Placental pericyte (primary cell): ENCODE measurements around the gene TMED4. TPM values are rescaled to one million over a fixed set of nuclear protein-coding genes. Genes with fewer than 3 reads are reported as not detected.

Experiments
- total RNA-seq: library from RNA; depleted of rRNA; stranded (reverse); fragments of >200 nt; gene quantifications from 2 replicates; pipeline ENCODE4 v1.2.3, GENCODE V29; 2012

TMED4 gene
- total RNA-seq, result 113 and 186 TPM in 2 replicates

DNA sequence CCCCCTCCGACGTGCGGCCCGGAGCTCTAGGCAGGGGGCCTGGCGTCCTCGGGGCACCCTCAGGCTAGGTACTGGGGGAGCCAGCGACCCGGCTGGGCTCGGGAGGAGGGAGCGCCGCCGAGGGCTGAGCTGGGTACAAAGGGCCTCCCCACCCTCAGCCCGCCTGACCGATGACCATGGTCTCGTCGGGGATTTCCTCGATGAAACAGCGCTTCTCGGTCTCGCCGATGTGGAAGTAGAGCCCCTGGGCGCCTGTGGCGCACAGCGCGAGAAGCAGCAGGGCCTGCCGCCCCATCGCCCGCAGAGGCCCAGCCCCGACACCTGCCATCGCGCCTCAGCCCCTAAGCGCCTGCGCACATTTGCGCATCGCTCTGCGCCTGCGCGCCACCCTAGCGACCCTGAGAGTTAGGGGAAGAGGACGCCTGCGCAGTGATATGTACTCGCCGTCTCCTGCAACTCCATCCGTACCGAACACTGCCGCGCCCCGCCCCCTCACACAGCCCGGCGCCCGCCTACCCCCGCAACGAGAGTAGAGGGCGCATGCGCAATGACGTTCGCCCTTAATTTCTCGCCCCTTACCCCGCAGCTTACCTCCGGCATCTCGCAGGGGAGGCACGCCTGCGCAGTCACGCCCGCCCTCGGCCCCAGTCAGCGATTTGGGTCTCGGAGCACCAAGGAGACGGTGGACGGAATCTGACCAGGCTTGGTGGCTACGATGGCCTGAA lies at the start of gene TMED4:
Gene TMED4, minus strand, starts transcription at position 353 of the 725 bp plus-strand sequence. Its CDS starts 25 bp downstream, at position 328.

DNA sequence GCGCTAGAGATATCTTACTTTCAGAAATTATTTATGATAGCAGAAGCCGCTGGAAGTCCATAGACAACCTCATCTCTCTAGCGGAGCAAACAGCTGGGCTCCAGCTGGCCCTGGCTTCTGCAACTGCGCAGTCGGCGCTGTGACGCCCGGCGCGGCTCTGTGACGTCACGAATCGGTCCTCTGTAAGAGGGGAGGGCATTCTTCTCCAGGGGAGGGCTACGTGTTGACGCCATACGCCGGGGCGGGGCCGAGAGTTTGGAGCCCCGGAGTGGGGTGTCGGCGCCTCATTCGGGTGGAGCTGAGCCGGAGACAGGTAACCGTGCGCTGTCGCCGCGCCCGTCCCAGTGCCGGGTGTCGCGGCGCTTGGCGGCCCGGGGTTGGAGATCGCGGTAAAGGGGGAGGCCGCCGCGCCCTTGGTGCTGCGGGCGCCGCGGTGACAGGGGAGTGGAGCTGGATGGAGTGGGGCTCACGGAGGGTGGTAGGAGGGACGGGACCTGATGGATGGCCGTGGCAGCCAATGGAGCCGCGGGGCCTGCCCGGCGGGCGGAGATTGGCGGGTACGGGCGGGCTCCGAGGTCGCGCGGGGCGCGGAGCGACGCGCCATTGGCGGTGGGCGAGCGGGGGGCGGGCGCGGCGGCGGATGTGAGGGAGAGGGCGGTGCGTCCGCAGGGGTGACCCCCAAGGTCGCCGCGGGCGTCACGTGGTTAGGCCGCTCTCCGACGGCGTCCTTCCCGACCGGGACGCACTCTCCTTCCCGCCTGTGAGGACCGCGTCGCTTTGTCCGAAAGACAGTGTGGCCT lies 24.5 kb upstream of the TMED4 start, which contains the start of gene OGDH:
Gene OGDH, plus strand, starts transcription at position 287 of the 800 bp plus-strand sequence. CDS start 17,717 bp downstream, outside the sequence.

DNA sequence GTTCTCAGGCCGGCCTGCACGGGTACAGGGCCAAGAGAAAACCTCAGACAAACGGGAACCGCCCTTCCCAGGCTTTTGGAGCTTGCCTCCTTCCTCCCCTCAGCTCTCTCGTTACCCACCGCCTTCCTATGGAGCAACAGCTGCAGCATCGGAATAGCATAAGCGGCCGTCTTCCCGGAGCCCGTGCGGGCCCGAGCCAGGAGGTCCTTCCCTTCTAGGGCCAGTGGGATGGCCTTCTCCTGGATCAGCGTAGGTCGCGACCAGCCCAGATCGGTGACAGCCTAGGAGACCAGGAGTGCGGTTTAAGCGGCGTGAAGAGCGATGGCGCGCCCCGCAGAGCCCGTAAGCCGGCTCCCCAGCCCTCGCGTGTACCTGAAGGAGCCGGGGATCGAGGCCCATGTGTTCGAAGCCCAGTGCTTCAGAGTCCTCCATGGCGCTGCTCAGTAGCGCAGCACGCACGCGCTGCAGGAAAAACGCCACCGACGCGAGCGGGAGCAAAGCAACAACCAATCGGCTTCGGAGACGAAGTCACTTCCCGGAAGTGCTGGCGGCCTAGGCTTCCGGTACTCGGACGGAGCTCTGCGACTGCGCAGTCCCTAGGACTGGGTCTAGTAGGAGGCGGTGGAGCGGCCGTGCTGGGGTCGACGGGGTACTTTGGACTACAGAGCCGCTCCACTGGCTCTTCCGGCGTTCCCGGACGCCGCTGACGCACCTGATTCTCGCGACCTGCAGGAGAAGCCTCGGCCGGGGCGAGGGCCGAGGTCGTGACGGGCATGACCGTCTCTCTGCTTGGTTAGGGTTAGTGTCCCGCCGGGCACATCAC lies 8.4 kb downstream of the TMED4 start, which contains the start of gene DDX56:
Gene DDX56, minus strand, starts transcription at position 445 of the 823 bp plus-strand sequence. Its CDS starts 13 bp downstream, at position 432.

GRCh38 chr7:44541028-44541869 lies 40.8 kb downstream of the TMED4 start, which contains the start of gene NPC1L1:
Gene NPC1L1 (minus strand): TSS chr7:44541330. CDS start chr7:44541259, 71 bp downstream.

Other genes with a start within 250 kb of the TMED4 start
- 54.5 and 73.7 TPM in 2 replicates for gene NUDCD3, start 91.6 kb downstream of the TMED4 start, total RNA-seq
- gene NPC1L1, start 40.9 kb downstream of the TMED4 start, total RNA-seq, result under 0.01 TPM in 1 of 2 replicates, not detected in the other
- gene DDX56, start 8.3 kb downstream of the TMED4 start, total RNA-seq, result 41.4 and 88.2 TPM in 2 replicates
- gene OGDH, start 24.4 kb upstream of the TMED4 start, total RNA-seq, result 84.9 and 172 TPM in 2 replicates
- 16.9 and 34.1 TPM in 2 replicates for gene ZMIZ2, start 166.6 kb upstream of the TMED4 start, total RNA-seq
- gene PPIA, start 214.4 kb upstream of the TMED4 start, total RNA-seq, result 1,664 and 1,747 TPM in 2 replicates